ENCODE data around the gene STK38. TPM values are rescaled to one million over a fixed set of nuclear protein-coding genes. Genes with fewer than 3 reads are reported as not detected.

The STK38 gene
- total and polyA plus RNA-seq, 2 of the 13 experiments (the other 11 are each of a cell fraction or from before 2014, with no cell fraction given), result 10.3 to 20.7 TPM

GRCh38 chr6:36546920-36547645 is at the start of gene STK38 (continued):
- TF ChIP-seq ZNF570 (CRISPR knock-in tag; IDR thresholded peaks at IDR 0.05; ENCODE audit: borderline replicate concordance) (no peak), KDM5A (IDR thresholded peaks at IDR 0.05; ENCODE audit: borderline replicate concordance, low read length) (no peak), U2AF1 (optimal IDR thresholded peaks at IDR 0.05; ENCODE audit: low read depth, low read length) (peak; percentile 66), ARNTL (CRISPR knock-in tag; IDR thresholded peaks at IDR 0.05) (0 out of 2 replicates have a peak, but pooled peaks have one; percentile 50), FOXK2 (IDR thresholded peaks at IDR 0.05) (no peak), USF2 (IDR thresholded peaks at IDR 0.05; ENCODE audit: low read depth, low read length) (no peak), USF2 (CRISPR knock-in tag; IDR thresholded peaks at IDR 0.05; ENCODE audit: borderline replicate concordance) (no peak), SRF (IDR thresholded peaks at IDR 0.05; ENCODE audit: low read depth, low read length) (no peak), FOXP4 (CRISPR knock-in tag; IDR thresholded peaks at IDR 0.05) (peak; percentile 49; the same call in 1 of the 2 replicates), MXD4 (CRISPR knock-in tag; IDR thresholded peaks at IDR 0.05) (0 out of 2 replicates have a peak, but pooled peaks have one; percentile 47), CBFB (CRISPR knock-in tag; IDR thresholded peaks at IDR 0.05) (no peak), TCF12 (IDR thresholded peaks at IDR 0.05) (no peak), TCF12 (CRISPR knock-in tag; IDR thresholded peaks at IDR 0.05) (no peak), ZNF816 (CRISPR knock-in tag; IDR thresholded peaks at IDR 0.05; ENCODE audit: borderline replicate concordance) (no peak), KIAA2018 (CRISPR knock-in tag; IDR thresholded peaks at IDR 0.05; ENCODE audit: borderline replicate concordance) (0 out of 2 replicates have a peak, but pooled peaks have one; percentile 64), ZFP36L2 (CRISPR knock-in tag; IDR thresholded peaks at IDR 0.05) (no peak), ZNF335 (CRISPR knock-in tag; IDR thresholded peaks at IDR 0.05) (peak; percentile 47; the same call in 1 of the 2 replicates)
